ENCODE data around the gene TTC9B.

Gene TTC9B

GRCh38 chr19:40217027-40217810, 965 bp downstream of the TTC9B start:
- Mint-ChIP-seq H3K4me1 (peaks cover 12% of the 10 kb centered on the region), H3K36me3 (peaks cover 15% of the 10 kb centered on the region), H3K9me3 (peaks cover 3% of the 10 kb centered on the region), H3K27me3 (peaks cover 36% of the 10 kb centered on the region), H3K27ac (no peak overlapping the region), H3K4me3 (no peak overlapping the region)
- no peak for ATAC-seq

DNA sequence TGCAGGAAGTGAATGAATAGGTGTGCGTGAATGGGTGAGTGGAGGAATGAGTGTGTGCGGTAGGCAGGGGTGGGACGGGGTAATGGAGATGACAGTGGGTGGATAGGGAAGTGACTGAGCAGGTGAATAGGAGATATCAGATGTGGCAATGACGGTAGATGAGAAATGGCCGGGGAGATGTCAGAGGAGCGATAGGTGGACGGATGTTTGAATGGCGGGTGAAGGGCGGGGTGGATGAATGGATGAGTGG, 1.5 kb downstream of the TTC9B start:
- ATAC-seq = no peak
- no peaks in the 10 kb centered on the region for H3K9me3 Mint-ChIP-seq
- H3K27me3 Mint-ChIP-seq = peaks cover 31% of the 10 kb centered on the region
- peaks cover 6% of the 10 kb centered on the region for H3K4me1 Mint-ChIP-seq
- no peak overlapping the region for H3K4me3 Mint-ChIP-seq
- H3K36me3 Mint-ChIP-seq = peaks cover 15% of the 10 kb centered on the region
- no peak overlapping the region for H3K27ac Mint-ChIP-seq

DNA sequence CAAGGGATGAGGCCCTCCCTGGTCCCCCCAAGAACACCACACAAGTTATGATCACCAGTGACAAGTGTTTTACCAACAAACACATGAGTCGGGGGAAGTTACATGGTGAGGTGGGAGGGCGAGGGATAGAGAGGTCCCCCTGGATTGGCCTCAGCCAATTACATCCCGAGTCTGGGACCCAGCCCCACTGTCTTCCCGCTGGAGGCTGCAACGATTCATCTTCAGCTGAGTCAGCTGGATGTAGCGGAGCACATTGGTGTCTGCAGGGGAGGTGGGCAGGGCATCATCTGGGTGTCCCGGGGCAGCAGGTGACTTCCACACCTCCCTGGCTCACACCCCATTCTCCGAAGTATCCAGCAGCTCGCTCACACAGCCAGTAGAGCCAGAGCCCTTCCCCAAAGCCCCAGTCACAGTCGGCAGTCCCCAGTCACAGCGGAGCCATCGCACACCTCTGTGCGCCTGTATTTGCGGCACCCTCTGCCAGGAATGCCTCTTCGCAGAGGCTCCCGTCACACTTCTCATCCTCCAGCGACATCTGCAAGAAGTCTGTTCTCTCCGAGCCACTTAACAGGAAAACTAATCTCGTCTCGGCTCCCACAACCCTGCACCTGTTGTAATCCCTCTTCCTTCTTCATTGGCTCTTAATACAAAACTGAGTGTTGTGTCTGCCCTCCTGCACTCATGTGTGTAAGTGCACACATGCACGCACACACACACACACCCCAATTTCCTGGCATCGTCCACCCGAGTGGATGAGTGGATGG, 2.0 kb downstream of the TTC9B start:
- H3K36me3 Mint-ChIP-seq = peaks cover 20% of the 10 kb centered on the region
- H3K9me3 Mint-ChIP-seq = no peaks in the 10 kb centered on the region
- H3K4me1 Mint-ChIP-seq = peaks cover 6% of the 10 kb centered on the region
- ATAC-seq = no peak
- no peak overlapping the region for H3K4me3 Mint-ChIP-seq
- H3K27ac Mint-ChIP-seq = no peak overlapping the region
- H3K27me3 Mint-ChIP-seq = peaks cover 28% of the 10 kb centered on the region

GRCh38 chr19:40214936-40215335, 3.2 kb downstream of the TTC9B start:
- Mint-ChIP-seq H3K27ac (no peak overlapping the region), H3K4me3 (no peak overlapping the region), H3K9me3 (no peaks in the 10 kb centered on the region), H3K4me1 (peaks cover 6% of the 10 kb centered on the region), H3K36me3 (peaks cover 31% of the 10 kb centered on the region), H3K27me3 (peaks cover 28% of the 10 kb centered on the region)
- no peak for ATAC-seq

DNA sequence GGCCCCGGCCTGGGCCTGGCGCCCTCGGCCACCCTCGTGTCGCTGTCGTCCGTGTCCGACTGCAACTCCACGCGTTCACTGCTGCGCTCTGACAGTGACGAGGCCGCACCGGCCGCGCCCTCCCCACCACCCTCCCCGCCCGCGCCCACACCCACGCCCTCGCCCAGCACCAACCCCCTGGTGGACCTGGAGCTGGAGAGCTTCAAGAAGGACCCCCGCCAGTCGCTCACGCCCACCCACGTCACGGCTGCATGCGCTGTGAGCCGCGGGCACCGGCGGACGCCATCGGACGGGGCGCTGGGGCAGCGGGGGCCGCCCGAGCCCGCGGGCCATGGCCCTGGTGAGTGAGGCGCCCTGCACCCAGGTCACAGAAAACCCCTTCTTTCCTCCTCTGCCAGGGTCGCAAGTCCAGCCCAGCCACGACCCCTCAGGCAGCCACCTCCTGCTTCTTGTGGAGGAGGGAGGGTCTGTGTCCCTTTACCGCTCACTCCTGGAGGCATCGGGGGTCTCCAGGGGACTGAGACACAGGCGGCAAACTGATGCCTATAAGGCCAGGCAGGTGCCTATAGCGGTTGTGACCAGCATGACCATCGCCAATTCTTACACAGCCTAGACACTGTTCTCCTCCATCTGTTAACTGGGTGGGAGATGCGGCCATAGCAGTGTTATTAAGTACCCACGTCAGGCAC, 4.2 kb downstream of the TTC9B start:
- Mint-ChIP-seq H3K36me3 (peaks cover 40% of the 10 kb centered on the region), H3K27ac (no peak overlapping the region), H3K4me3 (no peak overlapping the region), H3K9me3 (no peaks in the 10 kb centered on the region), H3K27me3 (peaks cover 22% of the 10 kb centered on the region), H3K4me1 (peaks cover 6% of the 10 kb centered on the region)
- ATAC-seq = peak; percentile 42

DNA sequence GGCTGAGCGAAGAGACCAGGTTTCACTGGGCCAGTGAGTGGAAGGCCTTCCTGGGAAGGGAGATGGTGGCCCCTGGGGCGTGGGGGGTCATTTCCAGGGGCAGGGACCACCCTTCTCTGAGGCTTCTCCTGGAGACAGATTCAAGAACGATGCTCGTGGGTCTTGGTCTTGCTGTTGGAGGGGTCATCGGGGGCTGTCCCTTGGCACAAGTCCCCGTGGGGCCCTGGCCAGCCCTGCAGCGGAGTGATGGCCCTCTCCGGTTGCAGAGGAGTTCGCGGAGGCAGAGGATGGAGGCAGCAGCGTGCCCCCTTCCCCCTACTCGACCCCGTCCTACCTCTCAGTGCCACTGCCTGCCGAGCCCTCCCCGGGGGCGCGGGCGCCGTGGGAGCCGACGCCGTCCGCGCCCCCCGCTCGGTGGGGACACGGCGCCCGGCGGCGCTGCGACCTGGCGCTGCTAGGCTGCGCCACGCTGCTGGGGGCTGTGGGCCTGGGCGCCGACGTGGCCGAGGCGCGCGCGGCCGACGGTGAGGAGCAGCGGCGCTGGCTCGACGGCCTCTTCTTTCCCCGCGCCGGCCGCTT, 4.8 kb downstream of the TTC9B start:
- Mint-ChIP-seq H3K4me3 (no peak overlapping the region), H3K36me3 (peaks cover 42% of the 10 kb centered on the region), H3K27me3 (peaks cover 15% of the 10 kb centered on the region), H3K9me3 (no peaks in the 10 kb centered on the region), H3K27ac (no peak overlapping the region), H3K4me1 (peaks cover 6% of the 10 kb centered on the region)
- peak; percentile 55 for ATAC-seq

DNA sequence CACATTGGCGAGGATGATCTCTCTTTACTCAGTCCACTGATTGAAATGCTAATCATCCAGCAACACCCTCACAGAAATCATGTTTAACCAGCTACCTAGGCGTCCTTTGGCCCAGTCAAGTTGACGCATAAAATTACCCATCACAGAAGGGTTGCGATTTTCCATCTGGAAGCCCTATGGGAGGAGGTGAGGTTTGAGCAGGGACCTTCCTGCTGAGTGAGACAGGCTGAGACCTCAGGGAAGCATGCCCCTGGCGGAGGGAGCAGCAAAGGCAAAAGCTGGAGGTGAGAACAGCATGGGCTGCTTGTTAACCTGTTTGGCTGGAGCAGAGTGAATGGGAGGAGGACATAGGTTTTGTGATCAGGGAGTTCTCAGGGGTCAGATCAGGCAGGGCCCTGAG, 7.3 kb downstream of the TTC9B start:
- peaks cover 50% of the 10 kb centered on the region for H3K36me3 Mint-ChIP-seq
- no peak for ATAC-seq
- no peaks in the 10 kb centered on the region for H3K27me3 Mint-ChIP-seq
- H3K27ac Mint-ChIP-seq = no peak overlapping the region
- H3K4me1 Mint-ChIP-seq = no peaks in the 10 kb centered on the region
- no peak overlapping the region for H3K4me3 Mint-ChIP-seq
- no peaks in the 10 kb centered on the region for H3K9me3 Mint-ChIP-seq

DNA sequence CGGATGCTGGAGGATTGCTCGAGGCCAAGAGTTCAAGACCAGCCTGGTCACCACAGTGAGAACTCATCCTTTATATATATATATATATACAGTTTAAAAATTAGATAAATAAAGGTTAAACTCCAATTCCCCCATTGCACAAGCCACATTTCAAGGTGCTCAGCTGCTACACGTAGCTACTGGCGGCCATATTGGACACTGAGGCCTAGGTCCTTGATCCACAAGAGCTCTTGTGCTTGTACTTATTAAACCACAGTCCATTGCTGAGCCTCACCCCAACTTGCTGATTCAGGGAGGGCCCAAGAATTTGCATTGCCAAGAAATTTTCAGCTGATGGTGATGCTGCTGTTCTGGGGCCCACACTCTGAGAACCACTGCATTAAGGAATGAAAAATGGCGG, 9.6 kb downstream of the TTC9B start:
- no peaks in the 10 kb centered on the region for H3K4me1 Mint-ChIP-seq
- H3K4me3 Mint-ChIP-seq = no peak overlapping the region

DNA sequence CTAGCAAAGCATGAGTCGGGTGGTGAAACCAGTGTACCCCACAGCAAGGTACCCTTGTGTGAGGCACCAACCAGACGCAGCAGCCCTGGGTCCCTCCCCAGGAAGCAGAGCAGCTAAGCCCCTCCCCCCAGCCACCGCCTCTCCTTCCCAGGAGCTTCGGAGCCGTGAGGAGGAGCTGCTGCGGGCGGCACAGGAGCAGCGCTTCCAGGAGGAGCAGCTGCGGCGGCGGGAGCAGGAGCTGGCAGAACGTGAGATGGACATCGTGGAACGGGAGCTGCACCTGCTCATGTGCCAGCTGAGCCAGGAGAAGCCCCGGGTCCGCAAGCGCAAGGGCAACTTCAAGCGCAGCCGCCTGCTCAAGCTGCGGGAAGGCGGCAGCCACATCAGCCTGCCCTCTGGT, 12.4 kb downstream of the TTC9B start:
- Mint-ChIP-seq H3K27me3 (no peaks in the 10 kb centered on the region), H3K9me3 (no peaks in the 10 kb centered on the region), H3K27ac (no peak overlapping the region), H3K4me1 (no peaks in the 10 kb centered on the region), H3K4me3 (no peak overlapping the region), H3K36me3 (peaks cover 59% of the 10 kb centered on the region)
- ATAC-seq = no peak

More for the DNA sequence above, 9.6 kb downstream of the TTC9B start:
- Mint-ChIP-seq H3K27ac (no peak overlapping the region), H3K27me3 (no peaks in the 10 kb centered on the region), H3K36me3 (peaks cover 68% of the 10 kb centered on the region), H3K9me3 (no peaks in the 10 kb centered on the region)
- no peak for ATAC-seq

DNA sequence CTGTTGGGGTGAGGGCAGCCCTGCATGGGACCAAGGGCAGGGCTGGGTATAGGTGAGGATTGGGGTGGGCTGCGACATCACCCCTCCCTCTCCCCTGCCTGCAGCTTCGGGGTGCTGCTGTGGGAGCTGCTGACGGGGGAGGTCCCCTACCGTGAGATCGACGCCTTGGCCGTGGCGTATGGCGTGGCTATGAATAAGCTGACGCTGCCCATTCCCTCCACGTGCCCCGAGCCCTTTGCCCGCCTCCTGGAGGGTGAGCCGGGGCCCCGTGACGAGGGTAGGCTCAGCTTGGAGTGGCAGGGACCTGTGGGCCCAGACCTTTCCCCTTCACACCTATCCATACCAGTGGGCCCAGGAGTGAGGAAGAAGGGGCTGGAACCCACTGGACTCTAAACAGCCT, 13.8 kb downstream of the TTC9B start:
- no peak overlapping the region for H3K4me3 Mint-ChIP-seq
- no peaks in the 10 kb centered on the region for H3K4me1 Mint-ChIP-seq
- H3K27ac Mint-ChIP-seq = no peak overlapping the region
- H3K36me3 Mint-ChIP-seq = peaks cover 49% of the 10 kb centered on the region
- no peak for ATAC-seq
- no peaks in the 10 kb centered on the region for H3K9me3 Mint-ChIP-seq
- no peaks in the 10 kb centered on the region for H3K27me3 Mint-ChIP-seq

- no peaks in the 10 kb centered on the region for H3K4me1 Mint-ChIP-seq
- H3K27me3 Mint-ChIP-seq = no peaks in the 10 kb centered on the region
- H3K27ac Mint-ChIP-seq = no peak overlapping the region
- H3K4me3 Mint-ChIP-seq = no peak overlapping the region
- no peaks in the 10 kb centered on the region for H3K9me3 Mint-ChIP-seq
- ATAC-seq = no peak
- peaks cover 42% of the 10 kb centered on the region for H3K36me3 Mint-ChIP-seq
Measured at GRCh38 chr19:40200341-40201099, 17.7 kb downstream of the TTC9B start.

- H3K4me1 Mint-ChIP-seq = peaks cover 13% of the 10 kb centered on the region
- H3K4me3 Mint-ChIP-seq = no peak overlapping the region
- ATAC-seq = no peak
- H3K36me3 Mint-ChIP-seq = peaks cover 24% of the 10 kb centered on the region
- no peaks in the 10 kb centered on the region for H3K9me3 Mint-ChIP-seq
- no peaks in the 10 kb centered on the region for H3K27me3 Mint-ChIP-seq
- no peak overlapping the region for H3K27ac Mint-ChIP-seq
Measured at GRCh38 chr19:40198272-40198990, 19.8 kb downstream of the TTC9B start.

GRCh38 chr19:40193587-40193849, 24.7 kb downstream of the TTC9B start:
- peaks cover 27% of the 10 kb centered on the region for H3K4me1 Mint-ChIP-seq
- no peaks in the 10 kb centered on the region for H3K9me3 Mint-ChIP-seq
- no peak overlapping the region for H3K4me3 Mint-ChIP-seq
- no peak overlapping the region for H3K27ac Mint-ChIP-seq
- no peak for ATAC-seq
- H3K36me3 Mint-ChIP-seq = peaks cover 5% of the 10 kb centered on the region
- no peaks in the 10 kb centered on the region for H3K27me3 Mint-ChIP-seq

- H3K9me3 Mint-ChIP-seq = no peaks in the 10 kb centered on the region
- no peak overlapping the region for H3K27ac Mint-ChIP-seq
- no peak for ATAC-seq
Measured at GRCh38 chr19:40192758-40193586, 25.2 kb downstream of the TTC9B start.

More at GRCh38 chr19:40192758-40193586, 25.2 kb downstream of the TTC9B start:
- Mint-ChIP-seq H3K36me3 (peaks cover 3% of the 10 kb centered on the region), H3K27me3 (no peaks in the 10 kb centered on the region), H3K4me1 (peaks cover 27% of the 10 kb centered on the region), H3K4me3 (peak overlapping the region; percentile 63)
